HepG2 (cell line): ENCODE results near the gene TOPORS. TPM values are rescaled to one million over a fixed set of nuclear protein-coding genes. Genes with fewer than 3 reads are reported as not detected.
A peak's percentile ranks its signal among the peaks of the same experiment; 100 is the strongest.

ENCODE experiments used
- AHDC1 ChIP-seq: sonication (generic); formaldehyde crosslinking; IDR thresholded peaks from 2 replicates; pipeline ENCODE4 v1.5.1; 2020; ENCODE audit warnings: mild to moderate bottlenecking, missing genetic modification reagents, borderline replicate concordance
- EED ChIP-seq: sonication (generic); formaldehyde crosslinking; IDR thresholded peaks from 2 replicates; pipeline ENCODE4 v1.5.0; 2020; ENCODE audit warnings: mild to moderate bottlenecking, missing genetic modification reagents
- GTF3A ChIP-seq: sonication (generic); formaldehyde crosslinking; conservative IDR thresholded peaks from 2 replicates; pipeline ENCODE4 v1.4.0; 2020; ENCODE audit warnings: mild to moderate bottlenecking, missing genetic modification reagents
- NCOR1 ChIP-seq: fragments of 200-600 bp; sonication (generic); IDR thresholded peaks from 2 replicates; pipeline ENCODE4 v1.7.0; 2017; ENCODE audit warnings: antibody characterized with exemption, low read length, borderline replicate concordance
- PAF1 ChIP-seq: IDR thresholded peaks from 2 replicates; pipeline ENCODE4 v1.6.1; 2016; ENCODE audit warnings: missing genetic modification reagents, missing compliant biosample characterization
- RFX3 ChIP-seq: IDR thresholded peaks from 2 replicates; pipeline ENCODE4 v1.6.1; 2016; ENCODE audit warnings: missing biosample characterization, missing genetic modification reagents
- SMC3 ChIP-seq: IDR thresholded peaks from 2 replicates; pipeline ENCODE4 v1.6.1; 2011; ENCODE audit warnings: low read length, improper control_type of control experiment
- USF2 ChIP-seq, 2 experiments: sonication (generic) in 1 of 2; formaldehyde crosslinking in 1 of 2; IDR thresholded peaks; 2 replicates each; pipeline versions ENCODE4 v1.5.1 to v1.6.1; 2011 to 2020; ENCODE audit warnings: borderline replicate concordance in 1 of 2, low read depth in 1 of 2, low read length in 1 of 2, mild to moderate bottlenecking in 1 of 2, missing genetic modification reagents in 1 of 2, moderate library complexity in 1 of 2
- XRCC5 ChIP-seq: fragments of 200-400 bp; formaldehyde crosslinking; optimal IDR thresholded peaks from 2 replicates; pipeline ENCODE3; 2017; ENCODE audit warnings: mild to moderate bottlenecking, low read length
- ZC3H13 ChIP-seq: sonication (generic); formaldehyde crosslinking; IDR thresholded peaks from 2 replicates; pipeline ENCODE4 v1.8.1; 2023; ENCODE audit warnings: mild to moderate bottlenecking, missing genetic modification reagents, moderate library complexity
- ZFP82 ChIP-seq: sonication (generic); formaldehyde crosslinking; IDR thresholded peaks from 2 replicates; pipeline ENCODE4 v1.5.1; 2020; ENCODE audit warnings: mild to moderate bottlenecking, missing genetic modification reagents, borderline replicate concordance
- ZHX1 ChIP-seq: sonication (generic); formaldehyde crosslinking; IDR thresholded peaks from 2 replicates; pipeline ENCODE4 v1.8.1; 2022; ENCODE audit warnings: low read depth, mild to moderate bottlenecking, missing genetic modification reagents
- ZNF101 ChIP-seq: sonication (generic); formaldehyde crosslinking; IDR thresholded peaks from 2 replicates; pipeline ENCODE4 v1.4.0; 2020; ENCODE audit warnings: mild to moderate bottlenecking, low read depth, missing genetic modification reagents, borderline replicate concordance
- ZNF331 ChIP-seq: sonication (generic); formaldehyde crosslinking; IDR thresholded peaks from 2 replicates; pipeline ENCODE4 v1.4.0; 2020; ENCODE audit warnings: missing genetic modification reagents
- ZNF430 ChIP-seq: sonication (generic); formaldehyde crosslinking; IDR thresholded peaks from 2 replicates; pipeline ENCODE4 v1.9.0; 2021; ENCODE audit warnings: mild to moderate bottlenecking, missing genetic modification reagents
- ZNF550 ChIP-seq: sonication (generic); formaldehyde crosslinking; IDR thresholded peaks from 2 replicates; pipeline ENCODE4 v1.4.0; 2020; ENCODE audit warnings: mild to moderate bottlenecking, missing genetic modification reagents, borderline replicate concordance
- ZNF816 ChIP-seq: sonication (generic); formaldehyde crosslinking; IDR thresholded peaks from 2 replicates; pipeline ENCODE4 v1.8.0; 2022; ENCODE audit warnings: missing genetic modification reagents, mild to moderate bottlenecking, borderline replicate concordance
- ZSCAN12 ChIP-seq: sonication (generic); formaldehyde crosslinking; IDR thresholded peaks from 2 replicates; pipeline ENCODE4 v1.9.0; 2021; ENCODE audit warnings: mild to moderate bottlenecking, missing genetic modification reagents
- polyA plus RNA-seq, 8 experiments: library from polyadenylated mRNA; depleted of rRNA in 3 of 8; stranded (reverse) in 7 of 8; unstranded in 1 of 8; fragments of >200 nt; fragmentation: Illumina TruSeq in 4 of 8; extraction: Trizol in 4 of 8; gene quantifications; 2 replicates each; pipeline versions ENCODE4 v1.2.1 to v1.2.3, GENCODE V29; 2011 to 2016; ENCODE audit warnings: low read depth in 4 of 8, missing spikeins in 1 of 8, mixed read lengths in 1 of 8; ENCODE audit not compliant: insufficient read depth in 1 of 8
- total RNA-seq, 5 experiments: library from RNA; depleted of rRNA; stranded (reverse); fragments of >200 nt; fragmentation: Illumina TruSeq; extraction: Trizol; gene quantifications; 2 replicates each; pipeline ENCODE4 v1.2.3, GENCODE V29; 2016; ENCODE audit warnings: low read depth in 1 of 5

Gene TOPORS
- total and polyA plus RNA-seq, 2 of the 13 experiments (the other 11 are each of a cell fraction or from before 2014, with no cell fraction given) = 6.8 to 19.6 TPM

- TF ChIP-seq USF2 (IDR thresholded peaks at IDR 0.05; ENCODE audit: low read depth, low read length) (peak; percentile 64; the same call in 1 of the 2 replicates), USF2 (CRISPR knock-in tag; IDR thresholded peaks at IDR 0.05; ENCODE audit: borderline replicate concordance) (peak; percentile 9; the same call in 1 of the 2 replicates), RFX3 (no peak), AHDC1 (CRISPR knock-in tag) (no peak), ZSCAN12 (CRISPR knock-in tag) (0 out of 2 replicates have a peak, but pooled peaks have one; percentile 30), ZNF430 (no peak), ZC3H13 (CRISPR knock-in tag) (no peak), ZFP82 (CRISPR knock-in tag) (no peak), GTF3A (CRISPR knock-in tag) (no peak), ZNF816 (no peak), PAF1 (CRISPR knock-in tag) (no peak), SMC3 (peak; percentile 79), EED (CRISPR knock-in tag) (no peak), ZNF101 (CRISPR knock-in tag) (no peak), ZHX1 (CRISPR knock-in tag) (no peak), ZNF550 (CRISPR knock-in tag) (no peak), ZNF331 (no peak), XRCC5 (peak; percentile 24), NCOR1 (no peak)
Observed at GRCh38 chr9:32571969-32572899, 19.8 kb upstream of the TOPORS start (continued).
